Liver (tissue), 9 donors: ENCODE results near the gene ABCD3. TPM values are rescaled to one million over a fixed set of nuclear protein-coding genes. Genes with fewer than 3 reads are reported as not detected.

Source experiments
- DNase-seq: peaks from one replicate; pipeline ENCODE4 v3.0.0-alpha.2; 2017; ENCODE audit warnings: low spot score
- H3K27ac ChIP-seq, 2 donors: one replicate each; pipeline ENCODE4 v1.7.0; 2013; ENCODE audit warnings: inconsistent platforms in 2 of 2, low read length in 2 of 2, control low read depth in 1 of 2, low read depth in 1 of 2, mild to moderate bottlenecking in 1 of 2
- H3K27me3 ChIP-seq, 4 donors: one replicate each; pipeline versions ENCODE4 v1.6.1 to v1.7.0; 2013; ENCODE audit warnings: low read length in 3 of 4, inconsistent platforms in 1 of 4, mild to moderate bottlenecking in 1 of 4, moderate library complexity in 1 of 4; ENCODE audit not compliant: control insufficient read depth in 4 of 4, insufficient read depth in 4 of 4
- H3K36me3 ChIP-seq, 4 donors: one replicate each; pipeline versions ENCODE4 v1.6.1 to v1.7.0; 2013; ENCODE audit warnings: low read length in 3 of 4, mild to moderate bottlenecking in 3 of 4, low read depth in 1 of 4, moderate library complexity in 1 of 4; ENCODE audit not compliant: control insufficient read depth in 4 of 4, insufficient read depth in 3 of 4
- H3K4me1 ChIP-seq, 4 donors: one replicate each; pipeline versions ENCODE4 v1.6.1 to v1.7.0; 2013; ENCODE audit warnings: low read length in 3 of 4, mild to moderate bottlenecking in 3 of 4, moderate library complexity in 1 of 4; ENCODE audit not compliant: control insufficient read depth in 4 of 4, insufficient read depth in 4 of 4
- H3K4me3 ChIP-seq, 3 donors: one replicate each; pipeline versions ENCODE4 v1.6.1 to v1.7.0; 2013; ENCODE audit warnings: low read length in 3 of 3, control low read depth in 1 of 3, low read depth in 1 of 3, mild to moderate bottlenecking in 1 of 3
- H3K9ac ChIP-seq, 2 donors: one replicate each; pipeline ENCODE4 v1.7.0; 2013; ENCODE audit warnings: low read length in 2 of 2, mild to moderate bottlenecking in 2 of 2, moderate library complexity in 2 of 2, control low read depth in 1 of 2, low read depth in 1 of 2
- H3K9me3 ChIP-seq, 4 donors: one replicate each; pipeline versions ENCODE4 v1.6.1 to v1.7.0; 2013; ENCODE audit warnings: low read length in 3 of 4; ENCODE audit not compliant: control insufficient read depth in 4 of 4
- ATF3 ChIP-seq: IDR thresholded peaks from 2 replicates; pipeline ENCODE4 v1.6.1; 2016; ENCODE audit warnings: antibody characterized with exemption
- CTCF ChIP-seq: fragments of 150-350 bp; IDR thresholded peaks from 2 replicates; pipeline ENCODE4 v1.5.1; 2017; ENCODE audit warnings: improper control_type of control experiment, low read depth, low read length; ENCODE audit not compliant: missing input control
- EGR1 ChIP-seq, 2 donors: IDR thresholded peaks; 2 replicates each; pipeline ENCODE4 v1.6.1; 2016 to 2018; ENCODE audit warnings: antibody characterized with exemption in 2 of 2, low read depth in 2 of 2
- FOXA1 ChIP-seq: IDR thresholded peaks from 2 replicates; pipeline ENCODE4 v1.6.1; 2016; ENCODE audit warnings: antibody characterized with exemption
- FOXA2 ChIP-seq: IDR thresholded peaks from 2 replicates; pipeline ENCODE4 v1.6.1; 2016; ENCODE audit warnings: antibody characterized with exemption
- GABPA ChIP-seq, 2 donors: IDR thresholded peaks in 1 of 2; conservative IDR thresholded peaks in 1 of 2; 2 replicates each; pipeline ENCODE4 v1.6.1; 2016; ENCODE audit warnings: antibody characterized with exemption in 2 of 2, mild to moderate bottlenecking in 1 of 2, moderate library complexity in 1 of 2
- HNF4A ChIP-seq, 2 donors: conservative IDR thresholded peaks; 2 replicates each; pipeline ENCODE4 v1.6.1; 2016; ENCODE audit warnings: antibody characterized with exemption in 2 of 2, mild to moderate bottlenecking in 2 of 2
- HNF4G ChIP-seq: IDR thresholded peaks from 2 replicates; pipeline ENCODE4 v1.6.1; 2016; ENCODE audit warnings: antibody characterized with exemption
- JUND ChIP-seq, 2 donors: IDR thresholded peaks; 2 replicates each; pipeline ENCODE4 v1.6.1; 2016; ENCODE audit warnings: antibody characterized with exemption in 2 of 2
- MAX ChIP-seq: IDR thresholded peaks from 2 replicates; pipeline ENCODE4 v1.6.1; 2016; ENCODE audit warnings: antibody characterized with exemption
- NR2F2 ChIP-seq: IDR thresholded peaks from 2 replicates; pipeline ENCODE4 v1.6.1; 2016; ENCODE audit warnings: antibody characterized with exemption
- RAD21 ChIP-seq, 2 donors: IDR thresholded peaks; 2 replicates each; pipeline ENCODE4 v1.6.1; 2016; ENCODE audit warnings: antibody characterized with exemption in 2 of 2, mild to moderate bottlenecking in 2 of 2
- REST ChIP-seq: IDR thresholded peaks from 2 replicates; pipeline ENCODE4 v1.6.1; 2016; ENCODE audit warnings: antibody characterized with exemption, mild to moderate bottlenecking
- RXRA ChIP-seq, 2 donors: IDR thresholded peaks; 2 replicates each; pipeline ENCODE4 v1.6.1; 2017 to 2018; ENCODE audit warnings: antibody characterized with exemption in 2 of 2, mild to moderate bottlenecking in 1 of 2
- SP1 ChIP-seq: IDR thresholded peaks from 2 replicates; pipeline ENCODE4 v1.6.1; 2018; ENCODE audit warnings: antibody characterized with exemption, mild to moderate bottlenecking
- TAF1 ChIP-seq: conservative IDR thresholded peaks from 2 replicates; pipeline ENCODE4 v1.6.1; 2016; ENCODE audit warnings: antibody characterized with exemption, mild to moderate bottlenecking
- YY1 ChIP-seq: IDR thresholded peaks from 2 replicates; pipeline ENCODE4 v1.6.1; 2016; ENCODE audit warnings: antibody characterized with exemption, mild to moderate bottlenecking
- ZBTB33 ChIP-seq: IDR thresholded peaks from 2 replicates; pipeline ENCODE4 v1.6.1; 2016; ENCODE audit warnings: antibody characterized with exemption
- WGBS: extraction: QIAGEN DNeasy Blood & Tissue Kit; methylation state at CpG from one replicate; pipeline ENCODE4 v1.1.7; 2013; 5-methylcytosine and 5-hydroxymethylcytosine counted together
- polyA plus RNA-seq, 2 donors: library from polyadenylated mRNA; stranded (reverse) in 1 of 2; unstranded in 1 of 2; fragments of 200-250 nt in 1 of 2; fragments of >200 nt in 1 of 2; fragmentation: Nextera tagmentation in 1 of 2; extraction: Ambion mirVana in 1 of 2; gene quantifications; one replicate each; pipeline versions ENCODE4 v1.2.1 to v1.2.3, GENCODE V29; 2013 to 2015
- total RNA-seq, 2 donors: library from RNA; depleted of rRNA; stranded (reverse); fragments of >200 nt; gene quantifications; one replicate each; pipeline ENCODE4 v1.2.3, GENCODE V29; 2014
- donor health status: healthy.
- donor health status: healthy.
- donor health status: healthy.
- donor health status: healthy.
- donor health status: healthy.

The ABCD3 gene
- total and polyA plus RNA-seq, 4 donors, result 49.2 to 133 (median 62.5) TPM

- no peak for TF ChIP-seq CTCF
Measured at GRCh38 chr1:94515296-94515947, 97.2 kb downstream of the ABCD3 start (continued).

GRCh38 chr1:94519351-94519750, 101.2 kb downstream of the ABCD3 start:
- Histone ChIP-seq H3K9me3 (no peaks in the 10 kb centered on the region), H3K4me3 (no peak overlapping the region), H3K36me3 (peaks cover 1 to 23% (median 8%) of the 10 kb centered on the region in 4 donors), H3K27me3 (no peaks in the 10 kb centered on the region), H3K27ac (no peak overlapping the region), H3K9ac (no peak overlapping the region), H3K4me1 (no peaks in the 10 kb centered on the region)
- 78% methylated on average over 2 of the region's 2 CpGs for WGBS
- DNase-seq, result no peak
- TF ChIP-seq FOXA2 (no peak), GABPA (IDR thresholded peaks at IDR 0.05 in 1 of 2, conservative IDR thresholded peaks at IDR 0.05 in 1 of 2) (no peak), RXRA (IDR thresholded peaks at IDR 0.05) (no peak), ZBTB33 (no peak), NR2F2 (no peak), ATF3 (no peak), EGR1 (IDR thresholded peaks at IDR 0.05; ENCODE audit: low read depth in 2 of 2) (no peak), HNF4A (conservative IDR thresholded peaks at IDR 0.05) (no peak), YY1 (no peak), JUND (IDR thresholded peaks at IDR 0.05) (no peak), HNF4G (no peak), REST (no peak), SP1 (no peak), MAX (no peak), FOXA1 (no peak), RAD21 (IDR thresholded peaks at IDR 0.05) (no peak), TAF1 (no peak), CTCF (no peak)
